Smooth muscle cell (in vitro differentiated cells): ENCODE data around the gene PKD2. TPM values are rescaled to one million over a fixed set of nuclear protein-coding genes. Genes with fewer than 3 reads are reported as not detected.

ENCODE experiments used
- DNase-seq: peaks from one replicate; lab custom pipeline; 2025; ENCODE audit not compliant: unreplicated experiment; lab: John Stamatoyannopoulos, UW
- H2AFZ ChIP-seq: fragments of 200-600 bp; sonication (generic); 2 replicates; pipeline ENCODE4 v1.6.0; 2016; ENCODE audit warnings: antibody characterized with exemption, low read depth, mild to moderate bottlenecking
- H3F3A ChIP-seq: fragments of 200-600 bp; sonication (generic); 2 replicates; pipeline ENCODE4 v1.6.0; 2017; ENCODE audit warnings: antibody characterized with exemption, low read depth
- H3K27ac ChIP-seq: fragments of 200-600 bp; sonication (generic); 2 replicates; pipeline ENCODE4 v1.5.1; 2016; ENCODE audit warnings: low read depth, mild to moderate bottlenecking
- H3K27me3 ChIP-seq: fragments of 200-600 bp; sonication (generic); 2 replicates; pipeline ENCODE4 v1.6.1; 2016; ENCODE audit warnings: low read depth, mild to moderate bottlenecking
- H3K36me3 ChIP-seq: fragments of 200-600 bp; sonication (generic); 2 replicates; pipeline ENCODE4 v1.5.1; 2016; ENCODE audit warnings: low read depth
- H3K4me1 ChIP-seq: fragments of 200-600 bp; sonication (generic); 2 replicates; pipeline ENCODE4 v1.5.1; 2016; ENCODE audit warnings: low read depth
- H3K4me2 ChIP-seq: fragments of 200-600 bp; sonication (generic); 2 replicates; pipeline ENCODE4 v1.6.0; 2016; ENCODE audit warnings: mild to moderate bottlenecking
- H3K4me3 ChIP-seq: fragments of 200-600 bp; sonication (generic); 2 replicates; pipeline ENCODE4 v1.5.1; 2016; ENCODE audit warnings: mild to moderate bottlenecking
- H3K79me2 ChIP-seq: fragments of 200-600 bp; sonication (generic); 2 replicates; pipeline ENCODE4 v1.6.0; 2016; ENCODE audit warnings: low read depth, mild to moderate bottlenecking
- H3K9ac ChIP-seq: fragments of 200-600 bp; sonication (generic); 2 replicates; pipeline ENCODE4 v1.6.0; 2016; ENCODE audit warnings: low read depth
- H3K9me3 ChIP-seq: fragments of 200-600 bp; sonication (generic); replicated peaks from 2 replicates; pipeline ENCODE4 v1.5.1; 2016; ENCODE audit warnings: low read depth
- H4K20me1 ChIP-seq: fragments of 200-600 bp; sonication (generic); 2 replicates; pipeline ENCODE4 v1.6.0; 2016; ENCODE audit warnings: low read depth
- CTCF ChIP-seq: fragments of 200-600 bp; sonication (generic); IDR thresholded peaks from 2 replicates; pipeline ENCODE4 v1.5.1; 2017; ENCODE audit warnings: borderline replicate concordance, mild to moderate bottlenecking, antibody characterized with exemption; ENCODE audit not compliant: insufficient read depth, poor library complexity, severe bottlenecking
- WGBS: methylation state at CpG from one replicate; pipeline ENCODE4 v1.1.7; 2016; ENCODE audit warnings: low lambda C conversion rate; 5-methylcytosine and 5-hydroxymethylcytosine counted together
- polyA plus RNA-seq: library from polyadenylated mRNA; unstranded; fragments of >200 nt; fragmentation: Nextera tagmentation; extraction: Ambion mirVana; gene quantifications from 2 replicates; pipeline ENCODE4 v1.2.1, GENCODE V29; 2016
- total RNA-seq: library from RNA; depleted of rRNA; stranded (reverse); fragments of >200 nt; gene quantifications from 2 replicates; pipeline ENCODE4 v1.2.3, GENCODE V29; 2014

The PKD2 gene
- total and polyA plus RNA-seq, 2 experiments from 2014 or later = 19.8 to 41.4 TPM

GRCh38 chr4:87965501-87965975 lies 41.9 kb upstream of the PKD2 start:
- Histone ChIP-seq H3F3A (no peaks in the 10 kb centered on the region), H2AFZ (no peak overlapping the region), H3K27ac (no peak overlapping the region), H3K27me3 (no peaks in the 10 kb centered on the region), H3K4me1 (no peaks in the 10 kb centered on the region), H3K4me2 (no peak overlapping the region), H3K4me3 (no peak overlapping the region), H3K9ac (no peak overlapping the region), H3K79me2 (no peaks in the 10 kb centered on the region), H3K36me3 (no peaks in the 10 kb centered on the region), H4K20me1 (no peaks in the 10 kb centered on the region), H3K9me3 (no peaks in the 10 kb centered on the region)
- no peak for DNase-seq
- WGBS = 83% methylated on average over 11 of the region's 21 CpGs
- no peak for TF ChIP-seq CTCF

- WGBS = 95% methylated on average over 9 of the region's 9 CpGs
Measured at GRCh38 chr4:87966095-87966496, 41.3 kb upstream of the PKD2 start.

GRCh38 chr4:87967193-87967592 lies 40.2 kb upstream of the PKD2 start:
- no peaks in the 10 kb centered on the region for H3K9me3 ChIP-seq
- no peaks in the 10 kb centered on the region for H3K4me1 ChIP-seq
- H3K9ac ChIP-seq = no peak overlapping the region
- H3F3A ChIP-seq = no peaks in the 10 kb centered on the region
- no peak overlapping the region for H3K27ac ChIP-seq
- H3K4me2 ChIP-seq = no peak overlapping the region
- H3K36me3 ChIP-seq = no peaks in the 10 kb centered on the region
- no peaks in the 10 kb centered on the region for H3K27me3 ChIP-seq
- H3K79me2 ChIP-seq = no peaks in the 10 kb centered on the region
- 96% methylated on average over 8 of the region's 8 CpGs for WGBS
- DNase-seq = no peak
- no peak overlapping the region for H3K4me3 ChIP-seq
- no peak for TF ChIP-seq CTCF
- H4K20me1 ChIP-seq = no peaks in the 10 kb centered on the region
- no peak overlapping the region for H2AFZ ChIP-seq

More at GRCh38 chr4:87966095-87966496, 41.3 kb upstream of the PKD2 start:
- Histone ChIP-seq H3K4me3 (no peak overlapping the region), H2AFZ (no peak overlapping the region), H3K27me3 (no peaks in the 10 kb centered on the region), H3F3A (no peaks in the 10 kb centered on the region), H3K4me2 (no peak overlapping the region), H3K27ac (no peak overlapping the region), H3K4me1 (no peaks in the 10 kb centered on the region), H3K9ac (no peak overlapping the region), H3K79me2 (no peaks in the 10 kb centered on the region), H3K36me3 (no peaks in the 10 kb centered on the region), H4K20me1 (no peaks in the 10 kb centered on the region), H3K9me3 (no peaks in the 10 kb centered on the region)
- DNase-seq = no peak
- TF ChIP-seq CTCF = no peak

- Histone ChIP-seq H3K4me1 (peaks cover 3% of the 10 kb centered on the region), H3K27me3 (no peaks in the 10 kb centered on the region), H3K27ac (no peak overlapping the region), H3F3A (peaks cover 3% of the 10 kb centered on the region), H3K4me3 (no peak overlapping the region), H3K4me2 (no peak overlapping the region), H3K9me3 (no peaks in the 10 kb centered on the region), H3K79me2 (no peaks in the 10 kb centered on the region), H4K20me1 (no peaks in the 10 kb centered on the region), H3K9ac (no peak overlapping the region), H3K36me3 (no peaks in the 10 kb centered on the region), H2AFZ (no peak overlapping the region)
- DNase-seq = no peak
- WGBS = 91% methylated on average over 2 of the region's 2 CpGs
- TF ChIP-seq CTCF = no peak
Measured at GRCh38 chr4:87970121-87970520, 37.3 kb upstream of the PKD2 start.
